H1 (cell line): Measurements from ENCODE around the gene PRR5. TPM values are rescaled to one million over a fixed set of nuclear protein-coding genes. Genes with fewer than 3 reads are reported as not detected.

Source experiments
- CTCF ChIA-PET: fragments of 300-600 bp; sonication (Branson Sonifier 250); formaldehyde crosslinking; loops from one replicate; lab custom pipeline; 2021; ENCODE audit not compliant: partially characterized antibody; lab: Charles Lee
- POLR2A ChIA-PET: fragments of 300-600 bp; sonication (Branson Sonifier 250); formaldehyde crosslinking; loops from one replicate; lab custom pipeline; 2021; ENCODE audit warnings: inconsistent platforms; ENCODE audit not compliant: partially characterized antibody; lab: Charles Lee
- DNase-seq, 2 experiments: peaks; one replicate each; pipeline versions ENCODE4 v3.0.0 to v3.0.0-alpha.2; 2010 to 2022; ENCODE audit warnings: low spot score in 2 of 2, low read depth in 1 of 2, mixed read lengths in 1 of 2
- FAIRE-seq: peaks from 2 replicates; lab custom pipeline; 2011; peaks lifted over from hg19 to GRCh38; lab: Jason Lieb, UNC
- H2AFZ ChIP-seq: 2 replicates; pipeline ENCODE4 v1.8.1; 2012; ENCODE audit warnings: low read length, inconsistent platforms
- H2AK5ac ChIP-seq: 2 replicates; pipeline ENCODE4 v1.6.1; 2013; ENCODE audit warnings: low read depth, low read length
- H2BK120ac ChIP-seq: replicated peaks from 2 replicates; pipeline ENCODE3; 2013; ENCODE audit warnings: low read depth, low read length, inconsistent platforms
- H2BK12ac ChIP-seq: 2 replicates; pipeline ENCODE4 v1.6.1; 2013; ENCODE audit warnings: low read depth, low read length
- H2BK15ac ChIP-seq: 2 replicates; pipeline ENCODE4 v1.6.1; 2013; ENCODE audit warnings: low read length
- H2BK20ac ChIP-seq: 2 replicates; pipeline ENCODE4 v1.6.1; 2013; ENCODE audit warnings: low read length
- H2BK5ac ChIP-seq: 2 replicates; pipeline ENCODE4 v1.6.1; 2013; ENCODE audit warnings: low read depth, low read length
- H3K14ac ChIP-seq: 2 replicates; pipeline ENCODE4 v1.6.1; 2013; ENCODE audit warnings: inconsistent platforms; ENCODE audit not compliant: insufficient read length
- H3K18ac ChIP-seq: 2 replicates; pipeline ENCODE4 v1.6.1; 2013; ENCODE audit warnings: low read length; ENCODE audit errors: extremely low read depth
- H3K23ac ChIP-seq: 2 replicates; pipeline ENCODE4 v1.6.1; 2013; ENCODE audit warnings: inconsistent platforms; ENCODE audit not compliant: insufficient read length
- H3K23me2 ChIP-seq: 2 replicates; pipeline ENCODE4 v1.6.1; 2013; ENCODE audit warnings: low read depth, low read length
- H3K27ac ChIP-seq: 2 replicates; pipeline ENCODE4 v1.6.1; 2011; ENCODE audit warnings: low read depth, low read length, inconsistent platforms
- H3K27me3 ChIP-seq, 4 experiments: replicated peaks in 1 of 4; 1 replicate in 1 of 4; 2 replicates in 3 of 4; pipeline versions ENCODE4 v1.6.1 to v1.8.1; 2011 to 2013; ENCODE audit warnings: low read length in 3 of 4, mild to moderate bottlenecking in 3 of 4, inconsistent platforms in 2 of 4, mixed read lengths in 2 of 4, moderate library complexity in 1 of 4; ENCODE audit not compliant: control insufficient read depth in 3 of 4, insufficient read depth in 3 of 4; ENCODE audit errors: extremely low read depth in 1 of 4
- H3K36me3 ChIP-seq, 4 experiments: 2 replicates each; pipeline versions ENCODE4 v1.6.1 to v1.8.1; 2011 to 2013; ENCODE audit warnings: mild to moderate bottlenecking in 4 of 4, low read length in 3 of 4, moderate library complexity in 2 of 4, control low read depth in 1 of 4, inconsistent platforms in 1 of 4; ENCODE audit not compliant: insufficient read depth in 4 of 4, control insufficient read depth in 2 of 4
- H3K4ac ChIP-seq: replicated peaks from 2 replicates; pipeline ENCODE3; 2013; ENCODE audit warnings: low read length, low read depth, mixed read lengths, inconsistent platforms; ENCODE audit not compliant: insufficient read length
- H3K4me1 ChIP-seq, 4 experiments: replicated peaks in 1 of 4; 1 replicate in 1 of 4; 2 replicates in 3 of 4; pipeline versions ENCODE4 v1.6.1 to v1.8.1; 2011 to 2013; ENCODE audit warnings: low read length in 3 of 4, inconsistent platforms in 2 of 4, mixed read lengths in 1 of 4; ENCODE audit not compliant: insufficient read depth in 4 of 4, control insufficient read depth in 3 of 4
- H3K4me2 ChIP-seq, 2 experiments: 2 replicates each; pipeline versions ENCODE4 v1.6.1 to v1.8.1; 2011 to 2013; ENCODE audit warnings: low read depth in 2 of 2, low read length in 2 of 2, control low read depth in 1 of 2, inconsistent platforms in 1 of 2, mild to moderate bottlenecking in 1 of 2; ENCODE audit not compliant: insufficient read depth in 1 of 2
- H3K4me3 ChIP-seq, 4 experiments: fragments of 200-600, 300-600 bp in 1 of 4; sonication (generic), shearing (Covaris generic), sonication (Bioruptor Twin) in 1 of 4; 2 replicates each; pipeline versions ENCODE4 v1.5.1 to v1.8.1; 2011 to 2016; ENCODE audit warnings: low read length in 4 of 4, low read depth in 3 of 4, control low read depth in 2 of 4, inconsistent platforms in 2 of 4, mild to moderate bottlenecking in 2 of 4, mixed read lengths in 1 of 4, moderate library complexity in 1 of 4; ENCODE audit not compliant: insufficient read depth in 2 of 4; ENCODE audit errors: extremely low read depth in 1 of 4
- H3K56ac ChIP-seq: replicated peaks from 2 replicates; pipeline ENCODE3; 2013; ENCODE audit warnings: low read depth, mild to moderate bottlenecking, mixed read lengths, low read length, inconsistent platforms; ENCODE audit not compliant: insufficient read length
- H3K79me1 ChIP-seq: 2 replicates; pipeline ENCODE4 v1.6.1; 2013; ENCODE audit warnings: low read depth, low read length, control low read depth
- H3K79me2 ChIP-seq, 2 experiments: 2 replicates each; pipeline versions ENCODE4 v1.6.1 to v1.8.1; 2012 to 2013; ENCODE audit warnings: low read length in 2 of 2, mild to moderate bottlenecking in 2 of 2, inconsistent platforms in 1 of 2; ENCODE audit not compliant: insufficient read depth in 2 of 2, control insufficient read depth in 1 of 2
- H3K9ac ChIP-seq, 4 experiments: replicated peaks in 1 of 4; 1 replicate in 1 of 4; 2 replicates in 3 of 4; pipeline versions ENCODE4 v1.6.1 to v1.8.1; 2011 to 2013; ENCODE audit warnings: low read depth in 3 of 4, low read length in 3 of 4, control low read depth in 2 of 4, mild to moderate bottlenecking in 2 of 4, moderate library complexity in 2 of 4, inconsistent platforms in 1 of 4; ENCODE audit errors: extremely low read depth in 1 of 4
- H3K9me3 ChIP-seq, 2 experiments: 2 replicates each; pipeline versions ENCODE4 v1.6.1 to v1.8.1; 2012 to 2013; ENCODE audit warnings: mild to moderate bottlenecking in 2 of 2, moderate library complexity in 2 of 2, control low read depth in 1 of 2, inconsistent platforms in 1 of 2, low read depth in 1 of 2, low read length in 1 of 2, mixed read lengths in 1 of 2; ENCODE audit not compliant: insufficient read depth in 2 of 2
- H4K20me1 ChIP-seq, 2 experiments: replicated peaks in 1 of 2; 2 replicates each; pipeline versions ENCODE3 to v1.8.1; 2011 to 2013; ENCODE audit warnings: inconsistent platforms in 2 of 2, low read length in 2 of 2, mild to moderate bottlenecking in 1 of 2; ENCODE audit not compliant: insufficient read depth in 2 of 2, control insufficient read depth in 1 of 2
- H4K5ac ChIP-seq: 2 replicates; pipeline ENCODE4 v1.6.1; 2013; ENCODE audit warnings: low read length, low read depth, mixed read lengths, inconsistent platforms; ENCODE audit not compliant: insufficient read length
- H4K8ac ChIP-seq: 2 replicates; pipeline ENCODE4 v1.8.0; 2013; ENCODE audit warnings: mild to moderate bottlenecking, moderate library complexity, low read length, inconsistent platforms; ENCODE audit not compliant: insufficient read depth; ENCODE audit errors: extremely low read depth
- H4K91ac ChIP-seq: replicated peaks from 2 replicates; pipeline ENCODE3; 2013; ENCODE audit warnings: low read length, mixed read lengths, inconsistent platforms; ENCODE audit not compliant: insufficient read length
- BRCA1 ChIP-seq: IDR thresholded peaks from 2 replicates; pipeline ENCODE4 v1.6.1; 2012; ENCODE audit warnings: low read depth, low read length, improper control_type of control experiment
- CTBP2 ChIP-seq: IDR thresholded peaks from 2 replicates; pipeline ENCODE4 v1.7.0; 2011; ENCODE audit warnings: borderline replicate concordance, mild to moderate bottlenecking, moderate library complexity, mixed read lengths, low read length; ENCODE audit not compliant: insufficient read depth, insufficient read length
- KDM4A ChIP-seq: IDR thresholded peaks from one replicate; pipeline ENCODE4 v1.7.1; 2012; ENCODE audit warnings: low read depth, mild to moderate bottlenecking, moderate library complexity, low read length, inconsistent platforms; ENCODE audit not compliant: severe bottlenecking
- POLR2A ChIP-seq, 2 experiments: IDR thresholded peaks; 1 replicate in 1 of 2; 2 replicates in 1 of 2; pipeline ENCODE4 v1.6.1; 2011; ENCODE audit warnings: low read depth in 2 of 2, low read length in 2 of 2, mild to moderate bottlenecking in 2 of 2; ENCODE audit errors: control extremely low read depth in 1 of 2
- RBBP5 ChIP-seq: IDR thresholded peaks from 2 replicates; pipeline ENCODE4 v1.7.1; 2012; ENCODE audit warnings: low read depth, mild to moderate bottlenecking, inconsistent platforms, low read length, moderate library complexity, borderline replicate concordance
- SIN3A ChIP-seq, 2 experiments: IDR thresholded peaks in 1 of 2; conservative IDR thresholded peaks in 1 of 2; 2 replicates each; pipeline ENCODE4 v1.6.1; 2011 to 2012; ENCODE audit warnings: low read length in 2 of 2, improper control_type of control experiment in 1 of 2, low read depth in 1 of 2, mild to moderate bottlenecking in 1 of 2
- SIX5 ChIP-seq: IDR thresholded peaks from 2 replicates; pipeline ENCODE4 v1.6.1; 2011; ENCODE audit warnings: mild to moderate bottlenecking, low read depth, low read length
- SP4 ChIP-seq: IDR thresholded peaks from 2 replicates; pipeline ENCODE4 v1.6.1; 2012; ENCODE audit warnings: low read length, inconsistent platforms
- TAF1 ChIP-seq: IDR thresholded peaks from 2 replicates; pipeline ENCODE4 v1.6.1; 2011; ENCODE audit warnings: mild to moderate bottlenecking, low read depth, low read length
- TAF7 ChIP-seq: optimal IDR thresholded peaks from 2 replicates; pipeline ENCODE3; 2011; ENCODE audit warnings: low read depth, mild to moderate bottlenecking, inconsistent platforms, low read length, moderate library complexity, borderline replicate concordance
- WGBS, 2 experiments: shearing (Covaris generic) in 1 of 2; methylation state at CpG; one replicate each; pipeline versions ENCODE4 v1.1.6 to v1.1.7; 2013 to 2015; ENCODE audit warnings: low lambda C conversion rate in 2 of 2, mixed read lengths in 2 of 2, inconsistent platforms in 1 of 2, low coverage in 1 of 2, missing lambda C conversion rate in 1 of 2; ENCODE audit not compliant: insufficient replicate concordance in 2 of 2, insufficient coverage in 1 of 2, insufficient read length in 1 of 2; ENCODE audit errors: extremely low coverage in 1 of 2, missing lambda C conversion rate in 1 of 2; 5-methylcytosine and 5-hydroxymethylcytosine counted together
- polyA plus RNA-seq, 7 experiments: library from polyadenylated mRNA; depleted of rRNA in 3 of 7; stranded (reverse) in 5 of 7; unstranded in 2 of 7; fragments of >200 nt in 5 of 7; fragments of 200-250 nt in 2 of 7; gene quantifications; 1 replicate in 5 of 7; 2 replicates in 1 of 7; 4 replicates in 1 of 7; pipeline versions ENCODE4 v1.2.1 to v1.2.3, GENCODE V29; 2011 to 2013; ENCODE audit warnings: missing spikeins in 2 of 7, mixed read lengths in 2 of 7
- total RNA-seq: library from RNA; stranded (reverse); fragmentation: NEBNext Ultra II Directional; extraction: Animal tissue kit (Norgen Biotek cat#: 25700); gene quantifications from 2 replicates; pipeline ENCODE4 v1.2.1, GENCODE V29; 2021

Gene PRR5
- total and polyA plus RNA-seq, 2 of the 8 experiments (the other 6 are each of a cell fraction or from before 2014, with no cell fraction given): 16.5 to 25.7 TPM

DNA sequence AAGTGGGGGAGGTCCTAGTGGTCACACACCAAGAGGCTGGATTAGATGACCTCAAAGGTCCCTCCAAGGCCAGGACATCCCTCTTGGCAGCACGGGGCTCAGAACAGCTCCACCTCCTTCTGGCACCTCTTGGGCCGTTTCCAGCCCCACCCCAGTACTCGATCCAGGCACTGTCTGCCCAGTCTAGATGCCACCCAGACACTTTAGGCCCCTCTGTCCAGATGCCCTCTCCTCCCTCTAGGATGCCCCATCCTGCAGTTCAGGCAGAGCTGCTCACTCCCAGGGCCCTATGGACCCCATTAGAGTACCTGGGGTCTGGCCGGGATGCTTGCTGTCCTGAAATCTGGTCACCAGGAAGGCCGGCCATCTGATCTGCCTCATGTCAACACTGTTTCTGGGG lies 34.7 kb upstream of the PRR5 start:
- POLR2A ChIA-PET: no interaction called here
- Histone ChIP-seq H3K23ac (no peak overlapping the region), H4K8ac (no peak overlapping the region), H3K4me3 (no peak overlapping the region), H4K20me1 (peaks cover 0 to 4% of the 10 kb centered on the region in 2 experiments), H3K9me3 (peaks cover 0 to 2% of the 10 kb centered on the region in 2 experiments; a peak in 1 of 4 replicates), H2BK15ac (no peak overlapping the region), H2AFZ (no peak overlapping the region), H3K27me3 (peaks cover 0 to 16% (median 10%) of the 10 kb centered on the region in 4 experiments; a peak in 5 of 7 replicates), H2BK12ac (no peak overlapping the region), H3K4ac (no peak overlapping the region), H4K91ac (no peak overlapping the region), H2BK20ac (no peak overlapping the region), H3K56ac (no peak overlapping the region), H3K23me2 (peaks cover 5% of the 10 kb centered on the region; the same call in 1 of the 2 replicates), H3K18ac (no peak overlapping the region), H3K79me2 (no peaks in the 10 kb centered on the region), H2AK5ac (no peak overlapping the region), H3K27ac (no peak overlapping the region), H3K14ac (no peak overlapping the region), H3K9ac (no peak overlapping the region), H2BK5ac (no peak overlapping the region), H3K36me3 (no peaks in the 10 kb centered on the region), H2BK120ac (no peak overlapping the region), H3K4me1 (peaks cover 0 to 5% (median 1%) of the 10 kb centered on the region in 4 experiments; a peak in 4 of 7 replicates), H3K79me1 (no peaks in the 10 kb centered on the region), H3K4me2 (peak overlapping the region in 1 of 2 experiments; percentile 69; a peak in 1 of 4 replicates), H4K5ac (no peak overlapping the region)
- CTCF ChIA-PET: interaction anchor here (0.7 kb wide), 1 partner anchor 100 kb away, joined by 3 read pairs; no protein-coding TSS in a partner anchor
- TF ChIP-seq SIX5 (no peak), SIN3A (conservative IDR thresholded peaks at IDR 0.05 in 1 of 2, IDR thresholded peaks at IDR 0.05 in 1 of 2; ENCODE audit: low read depth in 1 of 2, low read length in 2 of 2) (no peak), POLR2A (IDR thresholded peaks at IDR 0.05; ENCODE audit: control extremely low read depth in 1 of 2, low read depth in 2 of 2, low read length in 2 of 2) (no peak), CTBP2 (no peak), RBBP5 (no peak), KDM4A (no peak), BRCA1 (no peak), TAF1 (no peak), TAF7 (no peak), SP4 (no peak)
- DNase-seq: no peak
- WGBS, 2 experiments: 85% methylated on average over 5 of the region's 5 CpGs; no CpG with 5 or more reads in 1 of the 2 experiments
- FAIRE-seq: no peak
